Keratinocyte (primary cell): ENCODE measurements around the gene GCH1. TPM values are rescaled to one million over a fixed set of nuclear protein-coding genes. Genes with fewer than 3 reads are reported as not detected.

ENCODE experiments used
- DNase-seq: peaks from one replicate; pipeline ENCODE4 v3.0.0-alpha.2; 2011; ENCODE audit warnings: low read depth, missing footprints, low spot score
- FAIRE-seq: peaks from 2 replicates; lab custom pipeline; 2011; peaks lifted over from hg19 to GRCh38; lab: Jason Lieb, UNC
- H2AFZ ChIP-seq: 2 replicates; pipeline ENCODE4 v1.6.0; 2012; ENCODE audit warnings: low read length, control low read depth, inconsistent platforms; ENCODE audit not compliant: control insufficient read depth
- H3K27ac ChIP-seq: 2 replicates; pipeline ENCODE4 v1.5.1; 2011; ENCODE audit warnings: low read length; ENCODE audit not compliant: control insufficient read depth, insufficient read depth
- H3K27me3 ChIP-seq: 3 replicates; pipeline ENCODE4 v1.6.0; 2011; ENCODE audit warnings: low read length; ENCODE audit not compliant: control insufficient read depth, insufficient read depth; ENCODE audit errors: extremely low read depth
- H3K36me3 ChIP-seq, 2 experiments: 2 replicates in 1 of 2; 3 replicates in 1 of 2; pipeline ENCODE4 v1.5.1; 2011; ENCODE audit warnings: low read length in 2 of 2, mild to moderate bottlenecking in 1 of 2; ENCODE audit not compliant: control insufficient read depth in 2 of 2, insufficient read depth in 2 of 2; ENCODE audit errors: extremely low read depth in 1 of 2
- H3K4me1 ChIP-seq: 3 replicates; pipeline ENCODE4 v1.5.1; 2011; ENCODE audit warnings: low read length; ENCODE audit not compliant: control insufficient read depth, insufficient read depth; ENCODE audit errors: extremely low read depth
- H3K4me2 ChIP-seq: 3 replicates; pipeline ENCODE4 v1.6.0; 2011; ENCODE audit warnings: low read depth, low read length; ENCODE audit not compliant: control insufficient read depth, insufficient read depth; ENCODE audit errors: extremely low read depth
- H3K4me3 ChIP-seq, 3 experiments: fragments of 200-600 bp in 1 of 3; sonication (generic) in 1 of 3; 2 replicates in 2 of 3; 3 replicates in 1 of 3; pipeline ENCODE4 v1.5.1; 2011 to 2016; ENCODE audit warnings: low read length in 3 of 3, mild to moderate bottlenecking in 3 of 3, control low read depth in 2 of 3, inconsistent platforms in 1 of 3, low read depth in 1 of 3, mixed read lengths in 1 of 3, mixed run types in 1 of 3, moderate library complexity in 1 of 3; ENCODE audit not compliant: control insufficient read depth in 2 of 3, insufficient read depth in 2 of 3; ENCODE audit errors: extremely low read depth in 1 of 3
- H3K79me2 ChIP-seq: 2 replicates; pipeline ENCODE4 v1.6.0; 2012; ENCODE audit warnings: low read length; ENCODE audit not compliant: control insufficient read depth, insufficient read depth
- H3K9ac ChIP-seq: 3 replicates; pipeline ENCODE4 v1.6.0; 2011; ENCODE audit warnings: low read length; ENCODE audit not compliant: control insufficient read depth, insufficient read depth; ENCODE audit errors: extremely low read depth
- H3K9me1 ChIP-seq: 3 replicates; pipeline ENCODE4 v1.6.0; 2011; ENCODE audit warnings: low read length; ENCODE audit not compliant: control insufficient read depth, insufficient read depth; ENCODE audit errors: extremely low read depth
- H3K9me3 ChIP-seq: 2 replicates; pipeline ENCODE4 v1.5.1; 2012; ENCODE audit warnings: low read depth, low read length; ENCODE audit not compliant: control insufficient read depth
- H4K20me1 ChIP-seq: 3 replicates; pipeline ENCODE4 v1.6.0; 2011; ENCODE audit warnings: low read length; ENCODE audit not compliant: control insufficient read depth, insufficient read depth; ENCODE audit errors: extremely low read depth
- EZH2 ChIP-seq: IDR thresholded peaks from one replicate; pipeline ENCODE4 v1.6.1; 2012; ENCODE audit warnings: inconsistent platforms, mild to moderate bottlenecking, low read length, moderate library complexity
- dilution Hi-C: fragments of 300-500 bp; cut with MboI; formaldehyde crosslinking; loops from one replicate; pipeline ENCODE4 v1.7.0; 2020; ENCODE audit warnings: low sequenced_read_pairs; ENCODE audit not compliant: extremely low pct_ligation_motif_present
- polyA plus RNA-seq, 5 experiments: library from polyadenylated mRNA; depleted of rRNA in 3 of 5; stranded (reverse) in 3 of 5; stranded (forward) in 1 of 5; unstranded in 1 of 5; fragments of >200 nt; gene quantifications; 1 replicate in 1 of 5; 2 replicates in 3 of 5; 3 replicates in 1 of 5; pipeline versions ENCODE4 v1.2.1 to v1.2.3, GENCODE V29; 2011 to 2012; ENCODE audit warnings: missing spikeins in 2 of 5, low read depth in 1 of 5, low replicate concordance in 1 of 5
- TF ChIP-seq, protein P1 (sequence below), 3 experiments: IDR thresholded peaks in 1 of 3; conservative IDR thresholded peaks in 1 of 3; optimal IDR thresholded peaks in 1 of 3; 2 replicates in 2 of 3; 3 replicates in 1 of 3; pipeline versions ENCODE3 to v1.5.1; 2011; ENCODE audit warnings: low read length in 3 of 3, mild to moderate bottlenecking in 3 of 3, moderate library complexity in 2 of 3, control low read depth in 1 of 3, inconsistent platforms in 1 of 3; ENCODE audit not compliant: insufficient read depth in 2 of 3; ENCODE audit errors: extremely low read depth in 1 of 3

Gene GCH1
- polyA plus RNA-seq, 1 donor (not counting 4 experiments of a cell fraction or from before 2014, with no cell fraction given) = 3.4 TPM

GRCh38 chr14:54807428-54807827, 95.2 kb downstream of the GCH1 start:
- FAIRE-seq (no peak), DNase-seq (no peak)
- no peak overlapping the region for H3K9ac ChIP-seq
- H3K4me2 ChIP-seq = no peak overlapping the region
- no peak for TF ChIP-seq EZH2
- TF ChIP-seq, protein P1, sequence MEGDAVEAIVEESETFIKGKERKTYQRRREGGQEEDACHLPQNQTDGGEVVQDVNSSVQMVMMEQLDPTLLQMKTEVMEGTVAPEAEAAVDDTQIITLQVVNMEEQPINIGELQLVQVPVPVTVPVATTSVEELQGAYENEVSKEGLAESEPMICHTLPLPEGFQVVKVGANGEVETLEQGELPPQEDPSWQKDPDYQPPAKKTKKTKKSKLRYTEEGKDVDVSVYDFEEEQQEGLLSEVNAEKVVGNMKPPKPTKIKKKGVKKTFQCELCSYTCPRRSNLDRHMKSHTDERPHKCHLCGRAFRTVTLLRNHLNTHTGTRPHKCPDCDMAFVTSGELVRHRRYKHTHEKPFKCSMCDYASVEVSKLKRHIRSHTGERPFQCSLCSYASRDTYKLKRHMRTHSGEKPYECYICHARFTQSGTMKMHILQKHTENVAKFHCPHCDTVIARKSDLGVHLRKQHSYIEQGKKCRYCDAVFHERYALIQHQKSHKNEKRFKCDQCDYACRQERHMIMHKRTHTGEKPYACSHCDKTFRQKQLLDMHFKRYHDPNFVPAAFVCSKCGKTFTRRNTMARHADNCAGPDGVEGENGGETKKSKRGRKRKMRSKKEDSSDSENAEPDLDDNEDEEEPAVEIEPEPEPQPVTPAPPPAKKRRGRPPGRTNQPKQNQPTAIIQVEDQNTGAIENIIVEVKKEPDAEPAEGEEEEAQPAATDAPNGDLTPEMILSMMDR (optimal IDR thresholded peaks at IDR 0.05 in 1 of 3, IDR thresholded peaks at IDR 0.05 in 1 of 3, conservative IDR thresholded peaks at IDR 0.05 in 1 of 3; ENCODE audit: extremely low read depth in 1 of 3, insufficient read depth in 2 of 3, low read length in 3 of 3) = no peak
- H3K27me3 ChIP-seq = peaks cover 7% of the 10 kb centered on the region
- no peaks in the 10 kb centered on the region for H3K36me3 ChIP-seq
- no peaks in the 10 kb centered on the region for H3K79me2 ChIP-seq
- no peak overlapping the region for H3K27ac ChIP-seq
- no peaks in the 10 kb centered on the region for H3K9me3 ChIP-seq
- H4K20me1 ChIP-seq = no peaks in the 10 kb centered on the region
- no peaks in the 10 kb centered on the region for H3K9me1 ChIP-seq
- H3K4me1 ChIP-seq = peaks cover 21% of the 10 kb centered on the region
- H2AFZ ChIP-seq = no peak overlapping the region
- no peak overlapping the region for H3K4me3 ChIP-seq
- dilution Hi-C loops = no loop called here

GRCh38 chr14:54806616-54807015, 96.0 kb downstream of the GCH1 start:
- H3K36me3 ChIP-seq = no peaks in the 10 kb centered on the region
- dilution Hi-C loops = no loop called here
- no peak overlapping the region for H2AFZ ChIP-seq
- H3K4me2 ChIP-seq = no peak overlapping the region
- H3K9me1 ChIP-seq = no peaks in the 10 kb centered on the region
- FAIRE-seq = no peak
- no peaks in the 10 kb centered on the region for H4K20me1 ChIP-seq
- H3K4me3 ChIP-seq = no peak overlapping the region
- no peak for DNase-seq
- H3K27me3 ChIP-seq = no peaks in the 10 kb centered on the region
- no peak for TF ChIP-seq EZH2
- TF ChIP-seq, protein P1 (optimal IDR thresholded peaks at IDR 0.05 in 1 of 3, IDR thresholded peaks at IDR 0.05 in 1 of 3, conservative IDR thresholded peaks at IDR 0.05 in 1 of 3; ENCODE audit: extremely low read depth in 1 of 3, insufficient read depth in 2 of 3, low read length in 3 of 3) = no peak
- H3K79me2 ChIP-seq = no peaks in the 10 kb centered on the region
- H3K9me3 ChIP-seq = no peaks in the 10 kb centered on the region
- no peak overlapping the region for H3K27ac ChIP-seq
- H3K9ac ChIP-seq = no peak overlapping the region
- H3K4me1 ChIP-seq = peaks cover 21% of the 10 kb centered on the region
